A549 (cell line): ENCODE results near the gene PMIS2. TPM values are rescaled to one million over a fixed set of nuclear protein-coding genes. Genes with fewer than 3 reads are reported as not detected.

ENCODE experiments used
- ATAC-seq, 2 experiments: fragments of 200-7000 bp in 1 of 2; fragments of >200 bp in 1 of 2; cut with Nextera tagmentation in 1 of 2; cut with Tn5 transposase in 1 of 2; 3 replicates each; pipeline versions ENCODE4 v1.8.0 to v1.9.1; 2018 to 2020; ENCODE audit warnings: mild to moderate bottlenecking in 1 of 2, moderate library complexity in 1 of 2
- CTCF ChIA-PET: fragments of 300-600 bp; sonication (Branson Sonifier 250); formaldehyde crosslinking; extraction: SDS; loops from one replicate; lab custom pipeline; 2021; ENCODE audit warnings: antibody characterized with exemption, inconsistent platforms; lab: Yijun Ruan, JAX
- POLR2A ChIA-PET: fragments of 350-600 bp; formaldehyde crosslinking; extraction: SDS; loops from one replicate; lab custom pipeline; 2021; ENCODE audit warnings: antibody characterized with exemption, inconsistent platforms; lab: Yijun Ruan, JAX
- DNase-seq, 2 experiments: peaks; one replicate each; pipeline versions ENCODE4 v3.0.0 to v3.0.0-alpha.2; 2011 to 2016; ENCODE audit warnings: low read depth in 1 of 2, low spot score in 1 of 2
- FAIRE-seq: peaks from 2 replicates; lab custom pipeline; 2011; peaks lifted over from hg19 to GRCh38; lab: Jason Lieb, UNC
- H3K27ac ChIP-seq, 2 experiments: fragments of >200 bp; sonication (Bioruptor Twin); formaldehyde crosslinking; 3 replicates each; pipeline ENCODE4 v1.5.1; 2016 to 2017
- H3K4me1 ChIP-seq: fragments of >200 bp; sonication (Bioruptor Twin); formaldehyde crosslinking; 3 replicates; pipeline ENCODE4 v1.6.1; 2016
- H3K4me2 ChIP-seq: fragments of >200 bp; sonication (Bioruptor Twin); formaldehyde crosslinking; 3 replicates; pipeline ENCODE4 v1.6.1; 2016
- H3K4me3 ChIP-seq: fragments of >200 bp; sonication (Bioruptor Twin); formaldehyde crosslinking; 3 replicates; pipeline ENCODE4 v1.5.1; 2016
- H3K9me3 ChIP-seq: fragments of >200 bp; sonication (Bioruptor Twin); formaldehyde crosslinking; 3 replicates; pipeline ENCODE4 v1.6.1; 2016
- BHLHE40 ChIP-seq: IDR thresholded peaks from 2 replicates; pipeline ENCODE4 v1.6.1; 2012; ENCODE audit warnings: low read depth, low read length, inconsistent platforms
- CBX2 ChIP-seq: fragments of 200-600 bp; sonication (generic); IDR thresholded peaks from 2 replicates; pipeline ENCODE4 v1.6.1; 2016; ENCODE audit warnings: low read depth, mild to moderate bottlenecking, borderline replicate concordance
- CEBPB ChIP-seq, 2 experiments: fragments of >200 bp in 1 of 2; sonication (Bioruptor Twin) in 1 of 2; formaldehyde crosslinking in 1 of 2; IDR thresholded peaks; 2 replicates each; pipeline ENCODE4 v1.6.1; 2012 to 2016
- E2F6 ChIP-seq: IDR thresholded peaks from 2 replicates; pipeline ENCODE4 v1.6.1; 2012; ENCODE audit warnings: low read depth, borderline replicate concordance
- EHF ChIP-seq: fragments of 250-450 bp; sonication (Bioruptor Pico); IDR thresholded peaks from 2 replicates; pipeline ENCODE4 v1.5.0; 2020; ENCODE audit warnings: mild to moderate bottlenecking
- EHMT2 ChIP-seq: fragments of 200-600 bp; sonication (generic); IDR thresholded peaks from 2 replicates; pipeline ENCODE4 v1.6.1; 2016; ENCODE audit warnings: antibody characterized with exemption, low read depth, mild to moderate bottlenecking, moderate library complexity
- ESRRA ChIP-seq: fragments of 150-350 bp; IDR thresholded peaks from 2 replicates; pipeline ENCODE4 v1.6.1; 2014; ENCODE audit warnings: mild to moderate bottlenecking, low read length, borderline replicate concordance
- FOSB ChIP-seq: fragments of 250-450 bp; sonication (Bioruptor Pico); IDR thresholded peaks from 2 replicates; pipeline ENCODE4 v1.5.0; 2020; ENCODE audit warnings: mild to moderate bottlenecking, moderate library complexity
- FOSL2 ChIP-seq, 2 experiments: fragments of 450-650 bp in 1 of 2; fragments of >200 bp in 1 of 2; sonication (Bioruptor Twin) in 1 of 2; formaldehyde crosslinking; IDR thresholded peaks; 2 replicates each; pipeline versions ENCODE4 v1.5.0 to v1.6.1; 2016 to 2020; ENCODE audit warnings: mild to moderate bottlenecking in 1 of 2, moderate library complexity in 1 of 2
- FOXS1 ChIP-seq: fragments of 250-450 bp; sonication (Bioruptor Pico); IDR thresholded peaks from 2 replicates; pipeline ENCODE4 v1.5.0; 2020; ENCODE audit warnings: mild to moderate bottlenecking, moderate library complexity
- HMGXB4 ChIP-seq: fragments of 250-450 bp; sonication (Bioruptor Pico); IDR thresholded peaks from 2 replicates; pipeline ENCODE4 v1.5.0; 2021; ENCODE audit warnings: mild to moderate bottlenecking, moderate library complexity, borderline replicate concordance
- HOXB13 ChIP-seq: fragments of 250-450 bp; sonication (Bioruptor Pico); IDR thresholded peaks from 2 replicates; pipeline ENCODE4 v1.5.0; 2020; ENCODE audit warnings: low read depth, mild to moderate bottlenecking, moderate library complexity
- JUN ChIP-seq, 2 experiments: fragments of >200 bp; sonication (Bioruptor Twin); formaldehyde crosslinking; IDR thresholded peaks; 2 replicates in 1 of 2; 3 replicates in 1 of 2; pipeline ENCODE4 v1.6.1; 2016 to 2017
- KDM1A ChIP-seq: fragments of 200-600 bp; sonication (generic); IDR thresholded peaks from 2 replicates; pipeline ENCODE4 v1.6.1; 2016; ENCODE audit warnings: low read depth, mild to moderate bottlenecking
- KDM5A ChIP-seq: fragments of 200-600 bp; sonication (generic); IDR thresholded peaks from 2 replicates; pipeline ENCODE4 v1.6.1; 2016; ENCODE audit warnings: antibody characterized with exemption, mild to moderate bottlenecking
- MAX ChIP-seq: IDR thresholded peaks from 2 replicates; pipeline ENCODE4 v1.6.1; 2012
- MYC ChIP-seq: IDR thresholded peaks from 2 replicates; pipeline ENCODE4 v1.6.1; 2012; ENCODE audit warnings: mild to moderate bottlenecking, inconsistent platforms, low read length, improper control_type of control experiment, borderline replicate concordance
- NFE2L2 ChIP-seq: fragments of 150-350 bp; conservative IDR thresholded peaks from 2 replicates; pipeline ENCODE4 v1.6.1; 2014; ENCODE audit warnings: low read length
- NR3C1 ChIP-seq: fragments of >200 bp; sonication (Bioruptor Twin); formaldehyde crosslinking; IDR thresholded peaks from 3 replicates; pipeline ENCODE4 v1.6.1; 2017
- PHF8 ChIP-seq: fragments of 200-600 bp; sonication (generic); IDR thresholded peaks from 2 replicates; pipeline ENCODE4 v1.6.1; 2016; ENCODE audit warnings: low read depth, mild to moderate bottlenecking, antibody characterized with exemption, moderate library complexity, borderline replicate concordance
- POLR2A ChIP-seq: IDR thresholded peaks from 2 replicates; pipeline ENCODE4 v1.6.1; 2012; ENCODE audit warnings: mild to moderate bottlenecking, low read length
- RAD21 ChIP-seq, 2 experiments: fragments of >200 bp in 1 of 2; sonication (Bioruptor Twin) in 1 of 2; formaldehyde crosslinking in 1 of 2; IDR thresholded peaks in 1 of 2; conservative IDR thresholded peaks in 1 of 2; 2 replicates in 1 of 2; 3 replicates in 1 of 2; pipeline ENCODE4 v1.6.1; 2012 to 2018; ENCODE audit warnings: inconsistent platforms in 1 of 2
- RARB ChIP-seq: fragments of 250-450 bp; sonication (Bioruptor Pico); IDR thresholded peaks from 2 replicates; pipeline ENCODE4 v1.8.0; 2021; ENCODE audit warnings: mild to moderate bottlenecking, moderate library complexity
- RCOR1 ChIP-seq: fragments of 150-350 bp; IDR thresholded peaks from 2 replicates; pipeline ENCODE4 v1.6.1; 2014; ENCODE audit warnings: antibody characterized with exemption, low read length, low read depth
- RNF2 ChIP-seq: fragments of 200-600 bp; sonication (generic); IDR thresholded peaks from 2 replicates; pipeline ENCODE4 v1.6.1; 2016; ENCODE audit warnings: low read depth, mild to moderate bottlenecking, antibody characterized with exemption, moderate library complexity, borderline replicate concordance
- SREBF2 ChIP-seq: fragments of 450-650 bp; IDR thresholded peaks from 2 replicates; pipeline ENCODE4 v1.6.1; 2014; ENCODE audit warnings: mild to moderate bottlenecking, moderate library complexity
- USF2 ChIP-seq: fragments of 450-650 bp; IDR thresholded peaks from 2 replicates; pipeline ENCODE4 v1.6.1; 2014; ENCODE audit warnings: antibody characterized with exemption
- ZC3H11A ChIP-seq: fragments of 450-650 bp; IDR thresholded peaks from 2 replicates; pipeline ENCODE4 v1.6.1; 2014; ENCODE audit warnings: antibody characterized with exemption, mild to moderate bottlenecking
- ZFP36 ChIP-seq: fragments of 450-650 bp; IDR thresholded peaks from 2 replicates; pipeline ENCODE4 v1.6.1; 2014; ENCODE audit warnings: borderline replicate concordance; ENCODE audit not compliant: partially characterized antibody
- ZNF302 ChIP-seq: fragments of 250-450 bp; sonication (Bioruptor Pico); IDR thresholded peaks from 2 replicates; pipeline ENCODE4 v1.9.0; 2021; ENCODE audit warnings: inconsistent platforms, mild to moderate bottlenecking, moderate library complexity
- ZSCAN20 ChIP-seq: fragments of 250-450 bp; sonication (Bioruptor Pico); IDR thresholded peaks from 2 replicates; pipeline ENCODE4 v1.8.0; 2022; ENCODE audit warnings: mild to moderate bottlenecking, moderate library complexity
- WGBS: methylation state at CpG from one replicate; pipeline ENCODE4 v1.1.6; 2017; ENCODE audit errors: missing lambda C conversion rate; 5-methylcytosine and 5-hydroxymethylcytosine counted together
- polyA minus RNA-seq: library from RNA; depleted of rRNA, polyadenylated mRNA; stranded (reverse); fragments of >200 nt; gene quantifications from 2 replicates; pipeline ENCODE4 v1.2.3, GENCODE V29; 2011; rRNA and poly(A)+ RNA removed
- polyA plus RNA-seq, 4 experiments: library from polyadenylated mRNA; depleted of rRNA in 3 of 4; stranded (reverse); fragments of >200 nt; fragmentation: RNase III in 1 of 4; extraction: RNeasy Plus Mini Kit Qiagen cat#74134 plus additional on column Dnase treatment in 1 of 4; gene quantifications; 2 replicates in 3 of 4; 3 replicates in 1 of 4; pipeline ENCODE4 v1.2.3, GENCODE V29; 2011 to 2017

PMIS2 gene
- polyA plus RNA-seq (2011; rRNA removed) (not detected in 2 replicates), polyA plus RNA-seq (2017; fragmentation: RNase III; extraction: RNeasy Plus Mini Kit Qiagen cat#74134 plus additional on column Dnase treatment) (not detected in 3 replicates), polyA minus RNA-seq (not detected in 2 replicates)
- polyA plus RNA-seq (2012; cell fraction: cytosol; rRNA removed): not detected in 2 replicates
- polyA plus RNA-seq (2012; cell fraction: nucleus; rRNA removed): not detected in 2 replicates

- POLR2A ChIA-PET: no interaction called here
- peak; percentile 37 to 60 for DNase-seq
- CTCF ChIA-PET: interaction anchor here (0.6 to 6.1 kb wide), 6 partner anchors 12 to 91 kb away, joined by 3 to 26 read pairs (median 8); no protein-coding TSS in a partner anchor
- peaks cover 18% of the 10 kb centered on the region; the same call in 2 of the 3 replicates for H3K9me3 ChIP-seq
- peak in 1 of 2 experiments; percentile 76; a peak in 3 of 6 replicates for ATAC-seq
- no peak for FAIRE-seq
- no peak within 1 kb of the TSS for H3K4me2 ChIP-seq
- H3K27ac ChIP-seq: no peak within 1 kb of the TSS
- no peaks in the 10 kb centered on the region for H3K4me1 ChIP-seq
- TF ChIP-seq NFE2L2 (no peak), ZFP36 (no peak), CEBPB (IDR thresholded peaks at IDR 0.05) (no peak), KDM1A (no peak), RAD21 (conservative IDR thresholded peaks at IDR 0.05 in 1 of 2, IDR thresholded peaks at IDR 0.05 in 1 of 2) (no peak), FOXS1 (CRISPR knock-in tag) (no peak), HOXB13 (CRISPR knock-in tag) (no peak), MAX (no peak), CBX2 (no peak), POLR2A (no peak), ZC3H11A (no peak), RARB (no peak), FOSB (CRISPR knock-in tag) (no peak), JUN (IDR thresholded peaks at IDR 0.05) (no peak), RNF2 (no peak), BHLHE40 (no peak), EHF (no peak), SREBF2 (no peak), NR3C1 (no peak), E2F6 (no peak)
- H3K4me3 ChIP-seq: no peak within 1 kb of the TSS
- WGBS: 55% methylated on average over 16 of the region's 16 CpGs
These were observed at the start of gene PMIS2 for GRCh38 chr19:35585848-35586247. Gene PMIS2 (plus strand): TSS chr19:35586173. CDS start chr19:35586260, 87 bp downstream.

GRCh38 chr19:35539314-35539713 is 46.7 kb upstream of the PMIS2 start:
- CTCF ChIA-PET: interaction anchor here (1.5 to 4.6 kb wide), 4 partner anchors 10 to 187 kb away, joined by 4 to 31 read pairs (median 7); no protein-coding TSS in a partner anchor
- no peak overlapping the region for H3K4me3 ChIP-seq
- H3K27ac ChIP-seq: no peak overlapping the region
- DNase-seq: no peak
- TF ChIP-seq MYC (no peak), JUN (IDR thresholded peaks at IDR 0.05) (no peak), FOSL2 (IDR thresholded peaks at IDR 0.05) (no peak), FOSL2 (CRISPR knock-in tag; IDR thresholded peaks at IDR 0.05) (no peak), MAX (no peak), KDM5A (no peak), HMGXB4 (CRISPR knock-in tag) (no peak), ESRRA (no peak), ZNF302 (no peak), EHMT2 (no peak), PHF8 (no peak), BHLHE40 (no peak), ZFP36 (no peak), RCOR1 (no peak), USF2 (no peak), ZSCAN20 (CRISPR knock-in tag) (no peak)
- no peak for FAIRE-seq
- ATAC-seq: no peak
- H3K4me1 ChIP-seq: peaks cover 5% of the 10 kb centered on the region
- no peak overlapping the region for H3K4me2 ChIP-seq
- POLR2A ChIA-PET: interaction anchor here (1.3 kb wide), 1 partner anchor 29 kb away, joined by 3 read pairs; no protein-coding TSS in a partner anchor
- no peaks in the 10 kb centered on the region for H3K9me3 ChIP-seq
- WGBS: 82% methylated on average over 6 of the region's 6 CpGs
